ENCODE data around the gene ALMS1.

DNA sequence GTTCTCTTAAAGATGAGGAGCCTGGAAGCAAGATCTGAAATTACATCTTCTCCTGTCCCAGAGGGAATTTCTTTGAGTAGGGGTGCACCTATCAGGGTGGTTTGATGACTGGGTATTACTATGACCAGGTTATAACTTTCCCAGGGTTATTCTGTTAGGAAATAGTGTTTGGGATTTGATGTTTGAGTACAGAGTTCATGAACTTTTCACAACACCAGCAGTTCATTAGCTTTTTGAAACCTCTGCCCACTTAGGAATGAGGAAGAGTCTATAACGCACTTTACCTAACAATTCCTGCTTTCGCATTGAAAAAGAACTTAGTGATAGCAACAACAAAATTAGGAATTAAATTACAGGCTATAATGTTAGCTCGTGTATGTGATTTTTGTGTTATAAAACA is 58.6 kb downstream of the ALMS1 start:
- TF ChIP-seq POLR2A (IDR thresholded peaks at IDR 0.05), result no peak
- TF ChIP-seq, protein P1, sequence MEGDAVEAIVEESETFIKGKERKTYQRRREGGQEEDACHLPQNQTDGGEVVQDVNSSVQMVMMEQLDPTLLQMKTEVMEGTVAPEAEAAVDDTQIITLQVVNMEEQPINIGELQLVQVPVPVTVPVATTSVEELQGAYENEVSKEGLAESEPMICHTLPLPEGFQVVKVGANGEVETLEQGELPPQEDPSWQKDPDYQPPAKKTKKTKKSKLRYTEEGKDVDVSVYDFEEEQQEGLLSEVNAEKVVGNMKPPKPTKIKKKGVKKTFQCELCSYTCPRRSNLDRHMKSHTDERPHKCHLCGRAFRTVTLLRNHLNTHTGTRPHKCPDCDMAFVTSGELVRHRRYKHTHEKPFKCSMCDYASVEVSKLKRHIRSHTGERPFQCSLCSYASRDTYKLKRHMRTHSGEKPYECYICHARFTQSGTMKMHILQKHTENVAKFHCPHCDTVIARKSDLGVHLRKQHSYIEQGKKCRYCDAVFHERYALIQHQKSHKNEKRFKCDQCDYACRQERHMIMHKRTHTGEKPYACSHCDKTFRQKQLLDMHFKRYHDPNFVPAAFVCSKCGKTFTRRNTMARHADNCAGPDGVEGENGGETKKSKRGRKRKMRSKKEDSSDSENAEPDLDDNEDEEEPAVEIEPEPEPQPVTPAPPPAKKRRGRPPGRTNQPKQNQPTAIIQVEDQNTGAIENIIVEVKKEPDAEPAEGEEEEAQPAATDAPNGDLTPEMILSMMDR (IDR thresholded peaks at IDR 0.05), result no peak
